Stimulated activated CD4-positive, alpha-beta T cell treated with anti-CD3 and anti-CD28 coated beads, TNF-alpha, amount 100 ng/mL, for 48 hours (primary cell): Measurements from ENCODE around the gene AFDN.

Experiments used
- DNase-seq, 3 donors: peaks; one replicate each; pipeline ENCODE4 v3.0.0-alpha.2; 2020; ENCODE audit warnings: low read depth in 3 of 3

AFDN gene

DNA sequence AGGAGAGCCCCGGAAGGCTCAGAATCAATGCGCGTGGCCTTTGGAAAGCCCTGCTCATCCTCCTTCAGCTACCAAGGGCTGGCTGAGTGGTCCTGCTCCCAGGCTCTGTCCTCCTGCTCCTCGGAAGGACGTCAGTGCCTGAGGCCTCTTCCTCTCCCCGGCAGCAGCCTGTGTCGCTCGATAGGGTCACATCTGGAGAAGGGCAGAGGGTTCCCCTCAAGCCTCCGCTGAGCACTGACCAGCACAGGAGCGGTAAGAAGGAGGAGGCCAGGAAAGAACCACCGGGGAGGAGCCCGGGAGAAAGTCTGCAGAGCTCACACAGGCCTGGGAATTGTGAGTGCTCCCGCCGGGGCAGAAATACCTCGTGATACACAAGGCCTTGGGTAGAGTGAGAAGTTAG is 192.0 kb downstream of the AFDN start:
- no peak for DNase-seq

DNA sequence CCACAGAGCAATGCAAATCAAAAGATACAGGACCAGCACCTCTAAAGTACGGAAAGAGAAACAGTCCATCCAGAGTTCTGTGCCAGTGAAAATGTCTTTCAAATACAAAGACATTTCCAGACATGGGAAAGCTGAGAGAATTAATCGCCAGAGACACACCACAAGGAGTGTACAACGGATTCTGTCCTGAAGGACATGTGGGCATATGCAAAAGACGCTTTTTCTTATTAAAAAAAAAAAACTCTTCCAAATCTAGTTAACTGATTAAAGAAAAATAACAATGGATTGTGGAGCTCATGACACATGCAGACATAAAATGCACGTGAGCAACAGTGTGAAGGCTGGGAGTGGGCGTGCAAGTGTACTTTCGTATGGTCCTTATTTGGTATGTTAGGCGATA is 193.5 kb downstream of the AFDN start:
- DNase-seq: no peak

DNA sequence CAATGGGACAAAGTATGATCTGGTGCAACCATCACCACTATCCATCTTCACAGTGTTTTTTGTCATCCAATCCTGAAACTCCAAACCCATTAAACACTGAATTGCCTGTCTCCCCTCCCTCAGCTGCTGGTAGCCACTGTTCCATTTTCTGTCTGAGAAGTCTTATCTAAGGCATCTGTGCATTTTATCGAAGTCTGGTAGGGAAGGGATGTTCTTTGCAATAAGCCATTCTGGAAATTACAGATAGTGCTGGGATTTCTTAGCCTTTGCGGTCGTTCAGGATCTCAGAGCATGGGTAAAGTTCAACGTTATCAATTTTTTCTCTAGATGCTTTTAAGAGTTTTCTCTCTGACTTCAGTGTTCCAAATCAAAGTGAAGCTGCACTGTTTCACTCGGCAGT is 194.9 kb downstream of the AFDN start:
- DNase-seq: no peak
